Globus pallidus (tissue), 1 donor: ENCODE measurements around the gene NR2F1-AS1.
A peak's percentile ranks its signal among the peaks of the same experiment; 100 is the strongest.
"Not testable (repeated sequence)": the region's sequence is repeated elsewhere in the genome, so short reads cannot be mapped to it uniquely, and the experiment has no call there.

Experiments used
- DNase-seq: peaks from one replicate; pipeline ENCODE4 v3.0.0-alpha.2; 2015; ENCODE audit warnings: low spot score

NR2F1-AS1 gene

GRCh38 chr5:93430118-93430517 is 150.9 kb downstream of the NR2F1-AS1 start:
- DNase-seq = no peak

- no peak for DNase-seq
These were observed 152.2 kb downstream of the NR2F1-AS1 start for GRCh38 chr5:93428868-93429267.

- no peak for DNase-seq
These were observed 153.7 kb downstream of the NR2F1-AS1 start for GRCh38 chr5:93427316-93427715.

GRCh38 chr5:93425096-93425495 is 155.9 kb downstream of the NR2F1-AS1 start:
- peak; percentile 62 for DNase-seq

- DNase-seq = no peak
These were observed 157.7 kb downstream of the NR2F1-AS1 start for GRCh38 chr5:93423300-93423699.

GRCh38 chr5:93422652-93423280 is 158.3 kb downstream of the NR2F1-AS1 start:
- DNase-seq = no peak

GRCh38 chr5:93421987-93422401 is 159.0 kb downstream of the NR2F1-AS1 start:
- DNase-seq = peak; percentile 36

- peak; percentile 52 for DNase-seq
These were observed 159.6 kb downstream of the NR2F1-AS1 start for GRCh38 chr5:93421468-93421867.

GRCh38 chr5:93417490-93417889 is 163.5 kb downstream of the NR2F1-AS1 start:
- DNase-seq = no peak

GRCh38 chr5:93415819-93416218 is 165.2 kb downstream of the NR2F1-AS1 start:
- DNase-seq = no peak

- no peak for DNase-seq
These were observed 169.3 kb downstream of the NR2F1-AS1 start for GRCh38 chr5:93411716-93412115.

- DNase-seq = no peak
These were observed 171.3 kb downstream of the NR2F1-AS1 start for GRCh38 chr5:93409691-93410090.

- no peak for DNase-seq
These were observed 173.6 kb downstream of the NR2F1-AS1 start for GRCh38 chr5:93407454-93407853.

GRCh38 chr5:93406971-93407401 is 174.0 kb downstream of the NR2F1-AS1 start:
- no peak for DNase-seq

- DNase-seq = no peak
These were observed 176.8 kb downstream of the NR2F1-AS1 start for GRCh38 chr5:93404246-93404645.

GRCh38 chr5:93403141-93403928 is 177.7 kb downstream of the NR2F1-AS1 start:
- DNase-seq = no peak

- no peak for DNase-seq
These were observed 178.6 kb downstream of the NR2F1-AS1 start for GRCh38 chr5:93402451-93402850.

- DNase-seq = no peak
These were observed 179.3 kb downstream of the NR2F1-AS1 start for GRCh38 chr5:93401634-93402213.

- no peak for DNase-seq
These were observed 181.3 kb downstream of the NR2F1-AS1 start for GRCh38 chr5:93399675-93400074.

- no peak for DNase-seq
These were observed 185.0 kb downstream of the NR2F1-AS1 start for GRCh38 chr5:93395971-93396379.

GRCh38 chr5:93395010-93395409 is 186.0 kb downstream of the NR2F1-AS1 start:
- no peak for DNase-seq

GRCh38 chr5:93394301-93394700 is 186.7 kb downstream of the NR2F1-AS1 start:
- no peak for DNase-seq

- DNase-seq = not testable (repeated sequence)
These were observed 189.8 kb downstream of the NR2F1-AS1 start for GRCh38 chr5:93391169-93391568.
